Bone marrow (tissue), 2 donors: ENCODE measurements around the gene KRTAP19-2.
"Not testable (repeated sequence)": the region's sequence is repeated elsewhere in the genome, so short reads cannot be mapped to it uniquely, and the experiment has no call there.

Experiments
- DNase-seq, 2 donors: peaks; one replicate each; lab custom pipeline; 2025; lab: John Stamatoyannopoulos, UW

KRTAP19-2 gene, protein sequence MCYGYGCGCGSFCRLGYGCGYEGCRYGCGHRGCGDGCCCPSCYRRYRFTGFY

GRCh38 chr21:30487336-30487735 lies at the start of gene KRTAP19-2:
TSS of gene KRTAP19-2 (minus strand) at chr21:30487436. CDS start at chr21:30487348, 88 bp downstream.
- DNase-seq = no peak

GRCh38 chr21:30518876-30519275 lies 31.6 kb upstream of the KRTAP19-2 start:
- no peak for DNase-seq

- DNase-seq = no peak
These were observed 28.4 kb upstream of the KRTAP19-2 start for GRCh38 chr21:30515681-30516080.

DNA sequence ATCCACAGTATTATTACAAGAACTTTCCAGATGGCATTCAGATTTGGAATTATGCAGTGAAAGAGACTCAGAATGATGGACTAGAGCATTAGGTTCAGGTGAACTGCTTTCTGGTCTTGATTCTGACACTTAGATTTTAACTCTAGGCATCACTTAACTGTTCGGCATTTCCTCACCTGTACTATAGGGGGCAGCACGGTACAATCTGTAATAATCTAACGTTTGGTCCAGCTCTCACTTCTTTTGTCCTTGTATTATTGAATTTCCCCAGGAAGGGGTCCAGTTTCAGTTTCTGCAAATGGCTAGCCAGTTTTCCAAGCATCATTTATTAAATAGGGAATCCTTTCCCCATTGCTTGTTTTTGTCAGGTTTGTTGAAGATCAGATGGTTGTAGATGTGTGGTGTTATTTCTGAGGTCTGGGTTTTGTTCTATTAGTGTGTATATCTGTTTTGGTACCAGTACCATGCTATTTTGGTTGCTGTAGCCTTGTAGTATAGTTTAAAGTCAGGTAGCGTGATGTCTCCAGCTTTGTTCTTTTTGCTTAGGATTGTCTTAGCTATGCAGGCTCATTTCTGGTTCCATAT lies 18.5 kb upstream of the KRTAP19-2 start:
- DNase-seq = not testable (repeated sequence)

DNA sequence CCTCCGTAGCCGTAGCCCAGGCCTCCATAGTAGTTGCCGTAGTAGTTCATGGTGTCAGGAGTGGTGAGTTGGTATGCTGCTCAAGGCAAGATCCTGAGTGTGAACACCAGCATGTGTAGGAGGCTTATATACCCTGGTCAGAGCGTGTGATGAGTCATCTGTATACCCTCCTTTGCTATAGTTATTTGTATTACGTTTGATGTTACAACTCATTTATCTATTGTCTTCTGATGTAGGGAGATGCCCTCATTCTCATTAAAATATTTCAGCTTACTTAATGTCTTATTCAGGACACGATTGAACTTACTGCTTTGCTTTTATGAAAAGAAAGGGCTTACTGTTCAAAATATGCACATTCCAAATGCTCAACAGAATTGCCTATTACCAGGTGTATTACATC lies 14.8 kb upstream of the KRTAP19-2 start, which contains the start of gene KRTAP19-5:
Gene KRTAP19-5, minus strand, starts transcription at position 101 of the 400 bp plus-strand sequence. Its CDS starts 51 bp downstream, at position 50.
- DNase-seq = no peak

DNA sequence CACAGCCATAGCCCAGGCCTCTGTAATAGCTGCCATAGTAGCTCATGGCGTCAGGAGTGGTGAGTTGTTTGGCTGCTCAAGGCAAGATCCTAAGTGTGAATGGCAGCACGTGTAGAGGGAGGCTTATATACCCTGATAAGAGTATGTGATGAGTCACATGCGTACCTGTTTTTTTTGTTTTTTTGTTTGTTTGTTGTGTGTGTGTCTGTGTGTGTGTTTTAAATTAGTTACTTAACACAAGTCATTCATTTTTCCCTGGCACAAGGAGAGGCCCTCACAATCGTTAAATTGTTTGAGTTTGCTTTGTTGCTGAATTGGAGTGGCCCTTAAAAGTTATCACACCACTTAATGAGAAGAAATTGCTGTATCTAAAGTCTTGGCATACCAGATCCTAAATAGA lies 9.8 kb upstream of the KRTAP19-2 start, which contains the start of gene KRTAP19-4:
Gene KRTAP19-4, minus strand, starts transcription at position 101 of the 400 bp plus-strand sequence. Its CDS starts 55 bp downstream, at position 46.
- no peak for DNase-seq

DNA sequence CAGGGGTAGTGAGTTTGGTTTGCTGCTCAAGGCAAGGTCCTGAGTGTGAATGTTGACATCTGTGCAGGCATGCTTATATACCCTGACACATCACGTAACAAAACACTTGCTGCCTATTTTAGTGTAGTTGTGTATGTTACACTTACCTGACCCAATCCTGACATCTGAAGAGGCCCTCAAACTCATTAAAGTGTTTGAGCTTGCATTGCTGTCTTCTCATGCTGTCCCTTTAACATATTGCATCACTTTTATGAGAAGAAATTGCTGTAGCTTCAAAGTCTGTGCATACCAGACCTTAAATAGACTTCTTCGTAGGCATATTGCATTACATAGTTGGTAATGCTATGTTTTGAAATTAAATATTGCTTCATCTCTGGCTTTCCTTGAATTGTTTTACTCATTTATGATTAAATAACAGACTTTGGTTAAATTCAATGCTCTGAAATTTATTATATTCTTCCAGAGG lies 4.8 kb upstream of the KRTAP19-2 start, which contains the start of gene KRTAP19-3:
Gene KRTAP19-3, minus strand, starts transcription at position 51 of the 466 bp plus-strand sequence. CDS start 56 bp downstream, outside the sequence.
- DNase-seq = no peak

- DNase-seq = no peak
These were observed 1.1 kb downstream of the KRTAP19-2 start for GRCh38 chr21:30486180-30486579.

DNA sequence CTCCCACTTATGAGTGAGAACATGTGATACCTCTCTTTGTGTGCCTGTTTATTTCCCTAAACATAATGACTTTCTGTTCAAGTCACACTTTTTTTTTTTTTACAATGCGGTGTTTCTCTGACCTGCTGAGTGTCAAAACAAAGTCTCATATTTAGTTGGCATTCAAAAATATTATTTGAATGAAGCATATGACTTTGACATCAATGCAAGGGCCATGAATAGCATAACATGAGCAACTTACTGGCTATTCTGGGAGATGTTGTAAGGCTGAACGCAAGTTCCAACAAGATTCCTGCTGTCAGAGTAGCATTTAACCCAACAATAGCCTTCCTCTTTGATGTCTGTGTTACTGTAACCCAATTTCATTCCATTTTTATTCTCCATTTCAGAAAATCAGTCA lies 5.1 kb downstream of the KRTAP19-2 start:
- DNase-seq = no peak

GRCh38 chr21:30480145-30480544 lies 7.1 kb downstream of the KRTAP19-2 start, which contains the start of gene KRTAP19-1:
TSS of gene KRTAP19-1 (minus strand) at chr21:30480367. CDS start at chr21:30480317, 50 bp downstream.
- no peak for DNase-seq

GRCh38 chr21:30479259-30479658 lies 8.0 kb downstream of the KRTAP19-2 start:
- no peak for DNase-seq

GRCh38 chr21:30478004-30478403 lies 9.2 kb downstream of the KRTAP19-2 start:
- DNase-seq = no peak

GRCh38 chr21:30468900-30469714 lies 18.1 kb downstream of the KRTAP19-2 start:
- DNase-seq = no peak

DNA sequence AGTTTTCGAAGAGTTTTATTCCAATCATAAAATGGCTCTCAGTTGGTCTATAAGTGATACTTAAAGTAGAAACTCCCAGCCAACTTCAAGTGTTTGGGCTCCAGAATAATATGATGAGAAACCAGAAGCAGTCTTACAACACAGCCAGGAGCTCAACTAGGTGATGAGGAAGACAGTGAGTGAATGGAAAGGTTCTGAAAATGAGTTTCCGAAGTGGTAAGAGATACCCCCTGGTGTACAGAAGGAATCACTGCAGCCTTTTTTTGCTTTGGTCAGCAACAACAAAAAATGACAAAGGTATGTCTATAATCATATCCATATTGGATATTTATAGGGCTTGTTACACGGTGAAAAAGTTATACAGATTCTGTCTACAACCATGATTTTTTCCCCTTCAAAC lies 23.5 kb downstream of the KRTAP19-2 start:
- DNase-seq = no peak

- DNase-seq = no peak
These were observed 38.7 kb downstream of the KRTAP19-2 start for GRCh38 chr21:30448514-30448913.

DNA sequence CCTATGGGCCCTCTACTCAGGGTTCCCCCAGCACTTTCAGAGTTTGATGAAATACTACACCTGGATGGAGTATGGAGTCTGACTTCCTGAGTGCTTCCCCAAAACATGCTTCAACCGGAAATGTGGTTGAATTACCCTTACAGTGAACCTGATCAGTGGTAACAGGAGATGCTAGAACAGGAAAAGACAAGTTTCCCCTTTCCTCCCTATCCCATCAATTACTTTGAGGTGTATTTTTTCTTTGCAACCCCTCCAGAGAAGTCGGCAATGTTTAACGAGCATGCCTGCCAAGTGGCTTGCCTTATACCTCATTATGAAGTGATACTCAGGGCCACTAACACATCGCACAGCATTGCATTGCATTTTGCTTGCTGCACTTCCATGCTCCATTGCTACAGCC lies 40.2 kb downstream of the KRTAP19-2 start:
- DNase-seq = no peak

GRCh38 chr21:30444204-30444603 lies 43.0 kb downstream of the KRTAP19-2 start:
- no peak for DNase-seq

DNA sequence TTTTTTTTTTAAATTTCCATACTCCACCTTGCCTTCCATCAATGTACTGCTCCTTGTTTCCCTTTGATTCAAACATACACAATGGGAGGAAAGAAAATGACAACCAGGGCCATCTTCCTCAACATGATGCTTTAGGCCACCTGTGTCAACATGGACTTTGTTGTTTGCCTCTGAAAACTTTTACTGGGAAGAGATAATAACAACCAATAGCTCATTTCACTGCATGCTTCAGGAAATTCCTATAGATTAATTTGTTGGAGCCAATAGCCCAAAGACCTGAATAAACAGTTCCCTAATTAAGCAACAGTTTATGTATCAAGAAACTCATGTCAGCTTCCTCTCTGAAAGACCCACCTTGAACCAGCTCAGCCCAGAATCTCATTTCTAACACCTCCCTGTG lies 44.0 kb downstream of the KRTAP19-2 start:
- no peak for DNase-seq

GRCh38 chr21:30439975-30440374 lies 47.3 kb downstream of the KRTAP19-2 start, which contains the start of gene KRTAP15-1:
TSS of gene KRTAP15-1 (plus strand) at chr21:30440275. CDS start at chr21:30440328, 53 bp downstream.
- no peak for DNase-seq
